HL-60 (cell line): ENCODE data around the gene ST3GAL4.

ENCODE experiments used
- CTCF ChIP-seq: IDR thresholded peaks from one replicate; pipeline ENCODE4 v1.5.1; 2011; ENCODE audit warnings: low read length, control low read depth, inconsistent platforms; ENCODE audit not compliant: insufficient read depth
- GABPA ChIP-seq: IDR thresholded peaks from 2 replicates; pipeline ENCODE4 v1.6.1; 2012; ENCODE audit warnings: low read depth
- POLR2AphosphoS5 ChIP-seq: IDR thresholded peaks from 2 replicates; pipeline ENCODE4 v1.6.1; 2012; ENCODE audit warnings: low read depth

- TF ChIP-seq CTCF (no peak), POLR2AphosphoS5 (no peak), GABPA (no peak)
Measured at GRCh38 chr11:126317432-126317755, 38.1 kb upstream of the ST3GAL4 start.
